GM23338 (cell line): Measurements from ENCODE around the gene MEI1. TPM values are rescaled to one million over a fixed set of nuclear protein-coding genes. Genes with fewer than 3 reads are reported as not detected.

Experiments
- ATAC-seq: fragments of 200-7000 bp; cut with Tn5 transposase; 3 replicates; pipeline ENCODE4 v1.9.1; 2020
- DNase-seq: peaks from one replicate; pipeline ENCODE4 v3.0.0-alpha.2; 2015; ENCODE audit warnings: low spot score
- H2AFZ ChIP-seq: fragments of 200-600 bp; sonication (generic); 2 replicates; pipeline ENCODE4 v1.8.0; 2016; ENCODE audit warnings: antibody characterized with exemption, mild to moderate bottlenecking, moderate library complexity
- H3F3A ChIP-seq: fragments of 200-600 bp; sonication (generic); replicated peaks from 2 replicates; pipeline ENCODE4 v1.8.0; 2017; ENCODE audit warnings: antibody characterized with exemption, mixed run types, low read depth
- H3K27ac ChIP-seq: fragments of 200-600 bp; sonication (generic); 2 replicates; pipeline ENCODE4 v1.6.1; 2016; ENCODE audit warnings: low read depth
- H3K27me3 ChIP-seq: fragments of 200-600 bp; sonication (generic); 2 replicates; pipeline ENCODE4 v1.8.0; 2016; ENCODE audit warnings: mild to moderate bottlenecking, mixed run types, moderate library complexity; ENCODE audit not compliant: insufficient read depth
- H3K36me3 ChIP-seq: fragments of 200-600 bp; sonication (generic); 2 replicates; pipeline ENCODE4 v1.8.0; 2016; ENCODE audit warnings: mild to moderate bottlenecking; ENCODE audit not compliant: insufficient read depth
- H3K4me1 ChIP-seq: fragments of 200-600 bp; sonication (generic); 2 replicates; pipeline ENCODE4 v1.8.0; 2016; ENCODE audit warnings: mild to moderate bottlenecking, moderate library complexity; ENCODE audit not compliant: insufficient read depth
- H3K4me2 ChIP-seq: fragments of 200-600 bp; sonication (generic); 2 replicates; pipeline ENCODE4 v1.7.1; 2017; ENCODE audit warnings: mixed run types
- H3K4me3 ChIP-seq: fragments of 200-600 bp; sonication (generic); 2 replicates; pipeline ENCODE4 v1.6.1; 2016; ENCODE audit warnings: mixed run types
- H3K79me2 ChIP-seq: fragments of 200-600 bp; sonication (generic); replicated peaks from 2 replicates; pipeline ENCODE4 v1.8.0; 2017; ENCODE audit warnings: mild to moderate bottlenecking; ENCODE audit not compliant: insufficient read depth
- H3K9me2 ChIP-seq: fragments of 200-600 bp; sonication (generic); 2 replicates; pipeline ENCODE4 v1.8.0; 2017; ENCODE audit not compliant: insufficient read depth
- H4K20me1 ChIP-seq: fragments of 200-600 bp; sonication (generic); replicated peaks from 2 replicates; pipeline ENCODE4 v1.8.0; 2017; ENCODE audit warnings: mild to moderate bottlenecking; ENCODE audit not compliant: insufficient read depth
- H3K27ac Mint-ChIP-seq: 2 replicates; pipeline ENCODE4 v1.8.0; 2020; ENCODE audit warnings: inconsistent platforms, mild to moderate bottlenecking, moderate library complexity, mixed read lengths
- H3K27me3 Mint-ChIP-seq: 3 replicates; pipeline ENCODE4 v1.8.0; 2022; ENCODE audit warnings: low read depth, mild to moderate bottlenecking, moderate library complexity, mixed read lengths, inconsistent platforms; ENCODE audit not compliant: insufficient read depth, poor library complexity
- H3K36me3 Mint-ChIP-seq: 3 replicates; pipeline ENCODE4 v1.8.0; 2021; ENCODE audit warnings: low read depth, mild to moderate bottlenecking, inconsistent platforms, moderate library complexity, mixed read lengths
- H3K4me1 Mint-ChIP-seq: 3 replicates; pipeline ENCODE4 v1.8.0; 2020; ENCODE audit warnings: mild to moderate bottlenecking, inconsistent platforms, mixed read lengths
- H3K4me3 Mint-ChIP-seq: 3 replicates; pipeline ENCODE4 v1.8.0; 2021; ENCODE audit warnings: moderate library complexity, mild to moderate bottlenecking, inconsistent platforms, mixed read lengths
- H3K9me3 Mint-ChIP-seq: 3 replicates; pipeline ENCODE4 v1.8.0; 2020; ENCODE audit warnings: moderate library complexity, mild to moderate bottlenecking, inconsistent platforms, mixed read lengths
- EZH2 ChIP-seq: fragments of 200-600 bp; sonication (generic); IDR thresholded peaks from one replicate; pipeline ENCODE4 v1.8.0; 2017; ENCODE audit warnings: antibody characterized with exemption, mild to moderate bottlenecking, low read depth; ENCODE audit not compliant: unreplicated experiment
- EZH2phosphoT487 ChIP-seq: fragments of 200-600 bp; sonication (generic); IDR thresholded peaks from one replicate; pipeline ENCODE4 v1.8.1; 2018; ENCODE audit warnings: antibody characterized with exemption; ENCODE audit not compliant: unreplicated experiment
- JUNB ChIP-seq: IDR thresholded peaks from one replicate; pipeline ENCODE4 v1.6.1; 2016; ENCODE audit warnings: antibody characterized with exemption; ENCODE audit not compliant: unreplicated experiment
- NANOG ChIP-seq: IDR thresholded peaks from 2 replicates; pipeline ENCODE4 v1.6.1; 2016; ENCODE audit warnings: antibody characterized with exemption, borderline replicate concordance
- ZNF114 ChIP-seq: fragments of 250-450 bp; sonication (Bioruptor Pico); IDR thresholded peaks from 2 replicates; pipeline ENCODE4 v1.5.0; 2020; ENCODE audit warnings: mild to moderate bottlenecking, moderate library complexity
- ZNF331 ChIP-seq: fragments of 250-450 bp; sonication (Bioruptor Pico); IDR thresholded peaks from 2 replicates; pipeline ENCODE4 v1.5.0; 2020; ENCODE audit warnings: low read depth, mild to moderate bottlenecking, moderate library complexity
- polyA plus RNA-seq: library from polyadenylated mRNA; unstranded; fragments of >200 nt; fragmentation: Nextera tagmentation; extraction: Ambion mirVana; gene quantifications from 2 replicates; pipeline ENCODE4 v1.2.1, GENCODE V29; 2016
- total RNA-seq: library from RNA; depleted of rRNA; stranded (reverse); fragments of >200 nt; shearing (Covaris generic); gene quantifications from 2 replicates; pipeline ENCODE4 v1.2.3, GENCODE V29; 2014
- TF ChIP-seq, protein P1 (sequence below): IDR thresholded peaks from one replicate; pipeline ENCODE4 v1.6.1; 2018; ENCODE audit warnings: antibody characterized with exemption; ENCODE audit not compliant: unreplicated experiment
- TF ChIP-seq, protein P2 (sequence below): IDR thresholded peaks from 2 replicates; pipeline ENCODE4 v1.6.1; 2016; ENCODE audit warnings: antibody characterized with exemption
- TF ChIP-seq, protein P3 (sequence below): fragments of 250-450 bp; sonication (Bioruptor Pico); IDR thresholded peaks from 2 replicates; pipeline ENCODE4 v1.5.0; 2020; ENCODE audit warnings: mild to moderate bottlenecking, moderate library complexity

The MEI1 gene
- total and polyA plus RNA-seq, 2 experiments from 2014 or later: 0.28 to 0.87 TPM

DNA sequence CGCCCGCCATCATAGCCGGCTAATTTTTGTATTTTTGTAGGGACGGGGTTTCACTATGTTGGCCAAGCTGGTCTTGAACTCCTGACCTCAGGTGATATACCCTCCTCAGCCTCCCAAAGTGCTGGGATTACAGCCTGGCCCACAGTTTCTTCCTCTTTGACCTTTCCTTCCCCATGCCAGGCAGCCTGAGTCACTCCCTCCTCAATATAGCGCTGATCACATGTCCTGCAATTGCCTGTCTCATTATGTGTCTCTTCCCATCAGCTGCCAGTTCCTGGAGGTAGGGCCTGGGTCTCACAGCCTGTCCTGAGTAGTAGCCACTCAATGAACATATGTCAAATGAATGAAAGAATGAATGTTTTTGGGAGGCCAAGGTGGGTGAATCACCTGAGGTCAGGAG lies 58.2 kb downstream of the MEI1 start:
- Mint-ChIP-seq H3K4me3 (no peak overlapping the region), H3K4me1 (peaks cover 14% of the 10 kb centered on the region), H3K36me3 (no peaks in the 10 kb centered on the region; the same call in 2 of the 3 replicates), H3K27ac (no peak overlapping the region), H3K9me3 (no peaks in the 10 kb centered on the region; the same call in 2 of the 3 replicates), H3K27me3 (peaks cover 5% of the 10 kb centered on the region)
- no peak for ATAC-seq
- no peaks in the 10 kb centered on the region for H3F3A ChIP-seq
- no peak for DNase-seq
- no peaks in the 10 kb centered on the region for H3K36me3 ChIP-seq
- no peaks in the 10 kb centered on the region for H4K20me1 ChIP-seq
- no peaks in the 10 kb centered on the region for H3K27me3 ChIP-seq
- H2AFZ ChIP-seq: no peak overlapping the region
- no peak for TF ChIP-seq ZNF331 (CRISPR knock-in tag)
- TF ChIP-seq, protein P1, sequence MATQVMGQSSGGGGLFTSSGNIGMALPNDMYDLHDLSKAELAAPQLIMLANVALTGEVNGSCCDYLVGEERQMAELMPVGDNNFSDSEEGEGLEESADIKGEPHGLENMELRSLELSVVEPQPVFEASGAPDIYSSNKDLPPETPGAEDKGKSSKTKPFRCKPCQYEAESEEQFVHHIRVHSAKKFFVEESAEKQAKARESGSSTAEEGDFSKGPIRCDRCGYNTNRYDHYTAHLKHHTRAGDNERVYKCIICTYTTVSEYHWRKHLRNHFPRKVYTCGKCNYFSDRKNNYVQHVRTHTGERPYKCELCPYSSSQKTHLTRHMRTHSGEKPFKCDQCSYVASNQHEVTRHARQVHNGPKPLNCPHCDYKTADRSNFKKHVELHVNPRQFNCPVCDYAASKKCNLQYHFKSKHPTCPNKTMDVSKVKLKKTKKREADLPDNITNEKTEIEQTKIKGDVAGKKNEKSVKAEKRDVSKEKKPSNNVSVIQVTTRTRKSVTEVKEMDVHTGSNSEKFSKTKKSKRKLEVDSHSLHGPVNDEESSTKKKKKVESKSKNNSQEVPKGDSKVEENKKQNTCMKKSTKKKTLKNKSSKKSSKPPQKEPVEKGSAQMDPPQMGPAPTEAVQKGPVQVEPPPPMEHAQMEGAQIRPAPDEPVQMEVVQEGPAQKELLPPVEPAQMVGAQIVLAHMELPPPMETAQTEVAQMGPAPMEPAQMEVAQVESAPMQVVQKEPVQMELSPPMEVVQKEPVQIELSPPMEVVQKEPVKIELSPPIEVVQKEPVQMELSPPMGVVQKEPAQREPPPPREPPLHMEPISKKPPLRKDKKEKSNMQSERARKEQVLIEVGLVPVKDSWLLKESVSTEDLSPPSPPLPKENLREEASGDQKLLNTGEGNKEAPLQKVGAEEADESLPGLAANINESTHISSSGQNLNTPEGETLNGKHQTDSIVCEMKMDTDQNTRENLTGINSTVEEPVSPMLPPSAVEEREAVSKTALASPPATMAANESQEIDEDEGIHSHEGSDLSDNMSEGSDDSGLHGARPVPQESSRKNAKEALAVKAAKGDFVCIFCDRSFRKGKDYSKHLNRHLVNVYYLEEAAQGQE: no peak
- TF ChIP-seq ZNF114 (CRISPR knock-in tag): no peak
- TF ChIP-seq, protein P2, sequence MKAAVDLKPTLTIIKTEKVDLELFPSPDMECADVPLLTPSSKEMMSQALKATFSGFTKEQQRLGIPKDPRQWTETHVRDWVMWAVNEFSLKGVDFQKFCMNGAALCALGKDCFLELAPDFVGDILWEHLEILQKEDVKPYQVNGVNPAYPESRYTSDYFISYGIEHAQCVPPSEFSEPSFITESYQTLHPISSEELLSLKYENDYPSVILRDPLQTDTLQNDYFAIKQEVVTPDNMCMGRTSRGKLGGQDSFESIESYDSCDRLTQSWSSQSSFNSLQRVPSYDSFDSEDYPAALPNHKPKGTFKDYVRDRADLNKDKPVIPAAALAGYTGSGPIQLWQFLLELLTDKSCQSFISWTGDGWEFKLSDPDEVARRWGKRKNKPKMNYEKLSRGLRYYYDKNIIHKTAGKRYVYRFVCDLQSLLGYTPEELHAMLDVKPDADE: no peak
- no peak for TF ChIP-seq EZH2phosphoT487
- no peak for TF ChIP-seq JUNB
- no peak overlapping the region for H3K27ac ChIP-seq
- peaks cover 5% of the 10 kb centered on the region for H3K4me1 ChIP-seq
- H3K79me2 ChIP-seq: no peaks in the 10 kb centered on the region
- H3K4me3 ChIP-seq: no peak overlapping the region
- H3K4me2 ChIP-seq: no peak overlapping the region
- H3K9me2 ChIP-seq: no peaks in the 10 kb centered on the region

DNA sequence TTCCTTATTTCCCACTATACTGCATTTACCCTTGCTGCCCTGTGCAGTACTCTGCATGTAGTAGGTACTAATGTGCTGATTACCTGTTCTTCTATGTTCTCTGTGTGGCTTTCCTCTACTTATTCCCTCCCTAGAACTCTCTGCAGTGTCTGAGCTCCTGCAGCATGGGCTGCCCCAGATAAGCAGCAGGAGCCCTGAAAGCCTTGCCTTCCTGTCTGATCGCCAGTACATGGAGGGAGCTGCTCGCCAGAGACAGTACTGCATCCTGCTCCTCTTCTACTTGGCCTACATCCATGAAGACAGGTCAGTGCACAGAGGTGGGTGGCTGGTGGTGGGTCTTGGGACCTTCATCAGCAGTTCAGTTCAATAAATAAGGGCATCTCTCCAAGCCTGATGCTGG lies 58.9 kb downstream of the MEI1 start:
- H4K20me1 ChIP-seq: no peaks in the 10 kb centered on the region
- H3K9me3 Mint-ChIP-seq: no peaks in the 10 kb centered on the region; the same call in 2 of the 3 replicates
- H3K4me3 Mint-ChIP-seq: no peak overlapping the region
- ATAC-seq (no peak), DNase-seq (no peak)
- no peaks in the 10 kb centered on the region for H3K79me2 ChIP-seq
- H2AFZ ChIP-seq: no peak overlapping the region
- H3K4me2 ChIP-seq: no peak overlapping the region
- peaks cover 5% of the 10 kb centered on the region for H3K4me1 ChIP-seq
- no peaks in the 10 kb centered on the region; the same call in 2 of the 3 replicates for H3K36me3 Mint-ChIP-seq
- H3K9me2 ChIP-seq: no peaks in the 10 kb centered on the region
- H3K27me3 ChIP-seq: no peaks in the 10 kb centered on the region
- no peak overlapping the region for H3K4me3 ChIP-seq
- no peak overlapping the region for H3K27ac Mint-ChIP-seq
- H3K27me3 Mint-ChIP-seq: peaks cover 5% of the 10 kb centered on the region
- H3F3A ChIP-seq: no peaks in the 10 kb centered on the region
- peaks cover 14% of the 10 kb centered on the region for H3K4me1 Mint-ChIP-seq
- H3K27ac ChIP-seq: no peak overlapping the region
- no peaks in the 10 kb centered on the region for H3K36me3 ChIP-seq
- no peak for TF ChIP-seq JUNB
- TF ChIP-seq, protein P3, sequence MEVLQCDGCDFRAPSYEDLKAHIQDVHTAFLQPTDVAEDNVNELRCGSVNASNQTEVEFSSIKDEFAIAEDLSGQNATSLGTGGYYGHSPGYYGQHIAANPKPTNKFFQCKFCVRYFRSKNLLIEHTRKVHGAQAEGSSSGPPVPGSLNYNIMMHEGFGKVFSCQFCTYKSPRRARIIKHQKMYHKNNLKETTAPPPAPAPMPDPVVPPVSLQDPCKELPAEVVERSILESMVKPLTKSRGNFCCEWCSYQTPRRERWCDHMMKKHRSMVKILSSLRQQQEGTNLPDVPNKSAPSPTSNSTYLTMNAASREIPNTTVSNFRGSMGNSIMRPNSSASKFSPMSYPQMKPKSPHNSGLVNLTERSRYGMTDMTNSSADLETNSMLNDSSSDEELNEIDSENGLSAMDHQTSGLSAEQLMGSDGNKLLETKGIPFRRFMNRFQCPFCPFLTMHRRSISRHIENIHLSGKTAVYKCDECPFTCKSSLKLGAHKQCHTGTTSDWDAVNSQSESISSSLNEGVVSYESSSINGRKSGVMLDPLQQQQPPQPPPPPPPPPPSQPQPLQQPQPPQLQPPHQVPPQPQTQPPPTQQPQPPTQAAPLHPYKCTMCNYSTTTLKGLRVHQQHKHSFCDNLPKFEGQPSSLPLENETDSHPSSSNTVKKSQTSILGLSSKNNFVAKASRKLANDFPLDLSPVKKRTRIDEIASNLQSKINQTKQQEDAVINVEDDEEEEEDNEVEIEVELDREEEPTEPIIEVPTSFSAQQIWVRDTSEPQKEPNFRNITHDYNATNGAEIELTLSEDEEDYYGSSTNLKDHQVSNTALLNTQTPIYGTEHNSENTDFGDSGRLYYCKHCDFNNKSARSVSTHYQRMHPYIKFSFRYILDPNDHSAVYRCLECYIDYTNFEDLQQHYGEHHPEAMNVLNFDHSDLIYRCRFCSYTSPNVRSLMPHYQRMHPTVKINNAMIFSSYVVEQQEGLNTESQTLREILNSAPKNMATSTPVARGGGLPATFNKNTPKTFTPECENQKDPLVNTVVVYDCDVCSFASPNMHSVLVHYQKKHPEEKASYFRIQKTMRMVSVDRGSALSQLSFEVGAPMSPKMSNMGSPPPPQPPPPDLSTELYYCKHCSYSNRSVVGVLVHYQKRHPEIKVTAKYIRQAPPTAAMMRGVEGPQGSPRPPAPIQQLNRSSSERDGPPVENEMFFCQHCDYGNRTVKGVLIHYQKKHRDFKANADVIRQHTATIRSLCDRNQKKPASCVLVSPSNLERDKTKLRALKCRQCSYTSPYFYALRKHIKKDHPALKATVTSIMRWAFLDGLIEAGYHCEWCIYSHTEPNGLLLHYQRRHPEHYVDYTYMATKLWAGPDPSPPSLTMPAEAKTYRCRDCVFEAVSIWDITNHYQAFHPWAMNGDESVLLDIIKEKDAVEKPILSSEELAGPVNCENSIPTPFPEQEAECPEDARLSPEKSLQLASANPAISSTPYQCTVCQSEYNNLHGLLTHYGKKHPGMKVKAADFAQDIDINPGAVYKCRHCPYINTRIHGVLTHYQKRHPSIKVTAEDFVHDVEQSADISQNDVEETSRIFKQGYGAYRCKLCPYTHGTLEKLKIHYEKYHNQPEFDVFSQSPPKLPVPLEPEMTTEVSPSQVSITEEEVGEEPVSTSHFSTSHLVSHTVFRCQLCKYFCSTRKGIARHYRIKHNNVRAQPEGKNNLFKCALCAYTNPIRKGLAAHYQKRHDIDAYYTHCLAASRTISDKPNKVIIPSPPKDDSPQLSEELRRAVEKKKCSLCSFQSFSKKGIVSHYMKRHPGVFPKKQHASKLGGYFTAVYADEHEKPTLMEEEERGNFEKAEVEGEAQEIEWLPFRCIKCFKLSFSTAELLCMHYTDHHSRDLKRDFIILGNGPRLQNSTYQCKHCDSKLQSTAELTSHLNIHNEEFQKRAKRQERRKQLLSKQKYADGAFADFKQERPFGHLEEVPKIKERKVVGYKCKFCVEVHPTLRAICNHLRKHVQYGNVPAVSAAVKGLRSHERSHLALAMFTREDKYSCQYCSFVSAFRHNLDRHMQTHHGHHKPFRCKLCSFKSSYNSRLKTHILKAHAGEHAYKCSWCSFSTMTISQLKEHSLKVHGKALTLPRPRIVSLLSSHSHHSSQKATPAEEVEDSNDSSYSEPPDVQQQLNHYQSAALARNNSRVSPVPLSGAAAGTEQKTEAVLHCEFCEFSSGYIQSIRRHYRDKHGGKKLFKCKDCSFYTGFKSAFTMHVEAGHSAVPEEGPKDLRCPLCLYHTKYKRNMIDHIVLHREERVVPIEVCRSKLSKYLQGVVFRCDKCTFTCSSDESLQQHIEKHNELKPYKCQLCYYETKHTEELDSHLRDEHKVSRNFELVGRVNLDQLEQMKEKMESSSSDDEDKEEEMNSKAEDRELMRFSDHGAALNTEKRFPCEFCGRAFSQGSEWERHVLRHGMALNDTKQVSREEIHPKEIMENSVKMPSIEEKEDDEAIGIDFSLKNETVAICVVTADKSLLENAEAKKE (CRISPR knock-in tag): no peak
- TF ChIP-seq EZH2phosphoT487: no peak
- no peak for TF ChIP-seq NANOG
- TF ChIP-seq, protein P2: no peak
- TF ChIP-seq EZH2: no peak
- no peak for TF ChIP-seq ZNF114 (CRISPR knock-in tag)
